HepG2 (cell line): ENCODE measurements around the gene OAS1. TPM values are rescaled to one million over a fixed set of nuclear protein-coding genes. Genes with fewer than 3 reads are reported as not detected.
A peak's percentile ranks its signal among the peaks of the same experiment; 100 is the strongest.

Experiments used
- ATAC-seq: fragments of 200-7000 bp; cut with Tn5 transposase; 3 replicates; pipeline ENCODE4 v1.9.1; 2020; ENCODE audit warnings: mild to moderate bottlenecking, moderate library complexity
- BruUV-seq: library from RNA; stranded (reverse); fragments of 400-500 nt; replicated peaks from 2 replicates; lab custom pipeline; 2021; lab: Mats Ljungman, UMichigan
- CTCF ChIA-PET: fragments of 300-600 bp; formaldehyde crosslinking; extraction: SDS; loops from one replicate; lab custom pipeline; 2021; ENCODE audit warnings: low total read pairs, inconsistent platforms, low intra/inter-chr PET ratio; lab: Yijun Ruan, JAX
- POLR2A ChIA-PET: fragments of 350-600 bp; sonication (Branson Sonifier 250); formaldehyde crosslinking; loops from one replicate; lab custom pipeline; 2020; ENCODE audit warnings: antibody characterized with exemption, inconsistent platforms; lab: Yijun Ruan, JAX
- DNase-seq: peaks from one replicate; pipeline ENCODE4 v3.0.0-alpha.2; 2015; ENCODE audit warnings: low spot score
- FAIRE-seq: peaks from 3 replicates; lab custom pipeline; 2011; peaks lifted over from hg19 to GRCh38; lab: Jason Lieb, UNC
- H2AFZ ChIP-seq: one replicate; pipeline ENCODE4 v1.6.1; 2011; ENCODE audit warnings: low read length, inconsistent platforms
- H3K27ac ChIP-seq: fragments of 300-600 bp; 3 replicates; pipeline ENCODE4 v1.8.0; 2011; ENCODE audit warnings: mixed run types, mild to moderate bottlenecking, mixed read lengths, low read length, inconsistent platforms; ENCODE audit not compliant: insufficient read depth; ENCODE audit errors: extremely low read length
- H3K27me3 ChIP-seq, 2 experiments: fragments of 200-600 bp in 1 of 2; 2 replicates in 1 of 2; 3 replicates in 1 of 2; pipeline versions ENCODE4 v1.6.0 to v1.8.0; 2011; ENCODE audit warnings: low read length in 2 of 2, mild to moderate bottlenecking in 2 of 2, moderate library complexity in 2 of 2, inconsistent platforms in 1 of 2; ENCODE audit not compliant: insufficient read depth in 2 of 2, control insufficient read depth in 1 of 2
- H3K36me3 ChIP-seq, 2 experiments: fragments of 200-600 bp in 1 of 2; replicated peaks in 1 of 2; 2 replicates in 1 of 2; 3 replicates in 1 of 2; pipeline versions ENCODE4 v1.5.1 to v1.8.0; 2011; ENCODE audit warnings: low read length in 2 of 2, inconsistent platforms in 1 of 2; ENCODE audit not compliant: insufficient read depth in 2 of 2, control insufficient read depth in 1 of 2
- H3K4me1 ChIP-seq: 2 replicates; pipeline ENCODE4 v1.5.1; 2012; ENCODE audit warnings: low read length, inconsistent platforms; ENCODE audit not compliant: insufficient read depth
- H3K4me2 ChIP-seq: 2 replicates; pipeline ENCODE4 v1.6.0; 2011; ENCODE audit warnings: low read depth, low read length, inconsistent platforms
- H3K4me3 ChIP-seq, 3 experiments: fragments of 200-600 bp in 1 of 3; sonication (generic), shearing (Covaris generic) in 1 of 3; replicated peaks in 1 of 3; 2 replicates each; pipeline ENCODE4 v1.5.1; 2011 to 2016; ENCODE audit warnings: low read length in 3 of 3, inconsistent platforms in 2 of 3, low read depth in 2 of 3, mild to moderate bottlenecking in 2 of 3, control low read depth in 1 of 3, mixed read lengths in 1 of 3; ENCODE audit not compliant: insufficient read depth in 1 of 3
- H3K79me2 ChIP-seq: one replicate; pipeline ENCODE4 v1.6.1; 2011; ENCODE audit warnings: low read length, inconsistent platforms; ENCODE audit not compliant: insufficient read depth
- H3K9ac ChIP-seq: 2 replicates; pipeline ENCODE4 v1.6.0; 2011; ENCODE audit warnings: mild to moderate bottlenecking, low read depth, low read length, inconsistent platforms; ENCODE audit not compliant: insufficient read depth
- H3K9me3 ChIP-seq: 2 replicates; pipeline ENCODE4 v1.5.1; 2012; ENCODE audit warnings: mild to moderate bottlenecking, low read length
- H4K20me1 ChIP-seq: 2 replicates; pipeline ENCODE4 v1.6.0; 2011; ENCODE audit warnings: inconsistent platforms, mild to moderate bottlenecking, low read length, moderate library complexity; ENCODE audit not compliant: insufficient read depth
- CEBPG ChIP-seq: IDR thresholded peaks from 2 replicates; pipeline ENCODE4 v1.6.1; 2016
- CENPT ChIP-seq: sonication (generic); formaldehyde crosslinking; IDR thresholded peaks from 2 replicates; pipeline ENCODE4 v1.8.0; 2022; ENCODE audit warnings: low read depth, mild to moderate bottlenecking, moderate library complexity, missing genetic modification reagents
- DDIT3 ChIP-seq: sonication (generic); formaldehyde crosslinking; IDR thresholded peaks from 2 replicates; pipeline ENCODE4 v1.4.0; 2020; ENCODE audit warnings: mild to moderate bottlenecking, missing genetic modification reagents
- HMGA1 ChIP-seq: sonication (generic); formaldehyde crosslinking; conservative IDR thresholded peaks from 2 replicates; pipeline ENCODE4 v1.4.0; 2020; ENCODE audit warnings: missing genetic modification reagents
- HMGXB4 ChIP-seq, 2 experiments: sonication (generic) in 1 of 2; formaldehyde crosslinking in 1 of 2; IDR thresholded peaks; 2 replicates each; pipeline versions ENCODE4 v1.4.0 to v1.6.1; 2018 to 2020; ENCODE audit warnings: missing genetic modification reagents in 2 of 2, borderline replicate concordance in 1 of 2, low read depth in 1 of 2, mild to moderate bottlenecking in 1 of 2, missing biosample characterization in 1 of 2
- KLF16 ChIP-seq, 2 experiments: sonication (generic) in 1 of 2; formaldehyde crosslinking in 1 of 2; IDR thresholded peaks; 2 replicates each; pipeline versions ENCODE4 v1.6.1 to v1.8.0; 2016 to 2023; ENCODE audit warnings: missing genetic modification reagents in 2 of 2, missing compliant biosample characterization in 1 of 2
- MYC ChIP-seq: sonication (generic); formaldehyde crosslinking; IDR thresholded peaks from 2 replicates; pipeline ENCODE4 v1.9.0; 2021; ENCODE audit warnings: missing genetic modification reagents, borderline replicate concordance
- PHF20 ChIP-seq: sonication (generic); formaldehyde crosslinking; IDR thresholded peaks from 2 replicates; pipeline ENCODE4 v1.5.0; 2020; ENCODE audit warnings: mild to moderate bottlenecking, missing genetic modification reagents
- TBX3 ChIP-seq: fragments of 450-650 bp; IDR thresholded peaks from 2 replicates; pipeline ENCODE4 v1.6.1; 2017; ENCODE audit warnings: antibody characterized with exemption, mild to moderate bottlenecking, inconsistent platforms, borderline replicate concordance
- ZFP1 ChIP-seq: IDR thresholded peaks from 2 replicates; pipeline ENCODE4 v1.6.1; 2016
- ZNF24 ChIP-seq: fragments of 450-650 bp; IDR thresholded peaks from 2 replicates; pipeline ENCODE4 v1.6.1; 2017; ENCODE audit warnings: antibody characterized with exemption, mild to moderate bottlenecking
- ZNF605 ChIP-seq: sonication (generic); formaldehyde crosslinking; IDR thresholded peaks from 2 replicates; pipeline ENCODE4 v1.8.0; 2022; ENCODE audit warnings: mild to moderate bottlenecking, missing genetic modification reagents
- ZSCAN31 ChIP-seq: sonication (generic); formaldehyde crosslinking; IDR thresholded peaks from 2 replicates; pipeline ENCODE4 v1.5.0; 2020; ENCODE audit warnings: low read depth, mild to moderate bottlenecking, missing genetic modification reagents
- WGBS: methylation state at CpG from one replicate; pipeline ENCODE4 v1.1.6; 2017; ENCODE audit warnings: low lambda C conversion rate; 5-methylcytosine and 5-hydroxymethylcytosine counted together
- in situ Hi-C: cut with HindIII; loops from 2 replicates; pipeline ENCODE4 v1.10.0; 2017; ENCODE audit warnings: low pct_unique_long_range_greater_than_20kb; ENCODE audit not compliant: extremely low pct_ligation_motif_present
- intact Hi-C: fragments of 100-400 bp; cut with micrococcal nuclease; formaldehyde crosslinking; loops from one replicate; pipeline ENCODE4 v1.10.0; 2022; ENCODE audit not compliant: unreplicated experiment
- polyA plus RNA-seq, 8 experiments: library from polyadenylated mRNA; depleted of rRNA in 3 of 8; stranded (reverse) in 7 of 8; unstranded in 1 of 8; fragments of >200 nt; fragmentation: Illumina TruSeq in 4 of 8; extraction: Trizol in 4 of 8; gene quantifications; 2 replicates each; pipeline versions ENCODE4 v1.2.1 to v1.2.3, GENCODE V29; 2011 to 2016; ENCODE audit warnings: low read depth in 4 of 8, missing spikeins in 1 of 8, mixed read lengths in 1 of 8; ENCODE audit not compliant: insufficient read depth in 1 of 8
- total RNA-seq, 5 experiments: library from RNA; depleted of rRNA; stranded (reverse); fragments of >200 nt; fragmentation: Illumina TruSeq; extraction: Trizol; gene quantifications; 2 replicates each; pipeline ENCODE4 v1.2.3, GENCODE V29; 2016; ENCODE audit warnings: low read depth in 1 of 5
- TF ChIP-seq, protein P1 (sequence below): sonication (generic); formaldehyde crosslinking; IDR thresholded peaks from 2 replicates; pipeline ENCODE4 v1.4.0; 2020; ENCODE audit warnings: missing genetic modification reagents
- TF ChIP-seq, protein P2 (sequence below): sonication (generic); formaldehyde crosslinking; IDR thresholded peaks from 2 replicates; pipeline ENCODE4 v1.4.0; 2020; ENCODE audit warnings: mild to moderate bottlenecking, missing genetic modification reagents, borderline replicate concordance

The OAS1 gene
- total and polyA plus RNA-seq, 2 of the 13 experiments (the other 11 are each of a cell fraction or from before 2014, with no cell fraction given) = 6.5 to 10.6 TPM

- TF ChIP-seq, protein P1, sequence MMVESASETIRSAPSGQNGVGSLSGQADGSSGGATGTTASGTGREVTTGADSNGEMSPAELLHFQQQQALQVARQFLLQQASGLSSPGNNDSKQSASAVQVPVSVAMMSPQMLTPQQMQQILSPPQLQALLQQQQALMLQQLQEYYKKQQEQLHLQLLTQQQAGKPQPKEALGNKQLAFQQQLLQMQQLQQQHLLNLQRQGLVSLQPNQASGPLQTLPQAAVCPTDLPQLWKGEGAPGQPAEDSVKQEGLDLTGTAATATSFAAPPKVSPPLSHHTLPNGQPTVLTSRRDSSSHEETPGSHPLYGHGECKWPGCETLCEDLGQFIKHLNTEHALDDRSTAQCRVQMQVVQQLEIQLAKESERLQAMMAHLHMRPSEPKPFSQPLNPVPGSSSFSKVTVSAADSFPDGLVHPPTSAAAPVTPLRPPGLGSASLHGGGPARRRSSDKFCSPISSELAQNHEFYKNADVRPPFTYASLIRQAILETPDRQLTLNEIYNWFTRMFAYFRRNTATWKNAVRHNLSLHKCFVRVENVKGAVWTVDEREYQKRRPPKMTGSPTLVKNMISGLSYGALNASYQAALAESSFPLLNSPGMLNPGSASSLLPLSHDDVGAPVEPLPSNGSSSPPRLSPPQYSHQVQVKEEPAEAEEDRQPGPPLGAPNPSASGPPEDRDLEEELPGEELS (CRISPR knock-in tag) = peak; percentile 38; the same call in 1 of the 2 replicates
- 0 out of 2 replicates have a peak, but pooled peaks have one; percentile 29 for TF ChIP-seq ZFP1
- no peak for TF ChIP-seq ZNF605 (CRISPR knock-in tag)
- TF ChIP-seq PHF20 (CRISPR knock-in tag) = peak; percentile 88
Measured at GRCh38 chr12:112937741-112938719, 31.3 kb downstream of the OAS1 start, which contains the start of gene OAS3 (continued).

DNA sequence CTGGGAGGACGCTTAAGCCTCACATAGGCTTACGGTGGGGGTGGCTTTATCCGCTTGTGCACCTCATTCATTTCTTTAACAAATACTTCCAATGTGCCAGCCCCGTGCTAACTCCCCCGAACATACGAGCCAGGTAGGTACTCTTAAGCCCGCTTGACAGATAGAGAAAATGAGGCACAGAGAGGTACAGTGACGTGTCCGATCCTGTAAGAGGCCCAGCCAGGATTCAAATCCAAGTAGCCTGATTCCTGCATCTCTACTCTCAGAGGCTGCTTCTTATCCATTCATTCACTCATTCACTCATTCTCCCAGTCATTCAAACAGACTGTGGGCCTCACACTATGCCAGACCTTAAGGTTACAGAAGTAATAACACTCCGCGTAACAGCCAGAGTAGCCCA, 32.0 kb downstream of the OAS1 start:
- no peak for FAIRE-seq
- in situ Hi-C loops = no loop called here
- no peaks in the 10 kb centered on the region for H4K20me1 ChIP-seq
- H3K4me3 ChIP-seq = peak overlapping the region; percentile 76 to 86 (median 81)
- H3K27ac ChIP-seq = peak overlapping the region; percentile 49
- H3K27me3 ChIP-seq = no peaks in the 10 kb centered on the region; a peak in 1 of 5 replicates
- ChIA-PET POLR2A (interaction anchor here (1.4 to 2.1 kb wide), 3 partner anchors 13 to 32 kb away, joined by 3 to 19 read pairs (median 13); partner anchors contain the start of gene OAS1), CTCF (no interaction called here)
- peak overlapping the region; percentile 69 for H3K9ac ChIP-seq
- peaks cover 28% of the 10 kb centered on the region for H3K4me1 ChIP-seq
- intact Hi-C loops = loop anchor here (2.0 kb wide), 1 partner anchor 38 kb away; no protein-coding TSS in a partner anchor
- no peak for DNase-seq
- peak overlapping the region; percentile 93 for H2AFZ ChIP-seq
- 22% methylated on average over 10 of the region's 11 CpGs for WGBS
- peak overlapping the region; percentile 93 for H3K4me2 ChIP-seq
- no peaks in the 10 kb centered on the region; a peak in 1 of 5 replicates for H3K36me3 ChIP-seq
- no peaks in the 10 kb centered on the region for H3K79me2 ChIP-seq
- no peak; the same call in 2 of the 3 replicates for ATAC-seq
- H3K9me3 ChIP-seq = no peaks in the 10 kb centered on the region
- BruUV-seq = no TSS peak
- TF ChIP-seq CENPT (no peak), MYC (CRISPR knock-in tag) (no peak), ZNF24 (peak; percentile 36; the same call in 1 of the 2 replicates), HMGA1 (CRISPR knock-in tag) (no peak), DDIT3 (CRISPR knock-in tag) (no peak), TBX3 (no peak), KLF16 (CRISPR knock-in tag; IDR thresholded peaks at IDR 0.05) (no peak), ZSCAN31 (CRISPR knock-in tag) (no peak), CEBPG (no peak), HMGXB4 (CRISPR knock-in tag; IDR thresholded peaks at IDR 0.05; ENCODE audit: borderline replicate concordance in 1 of 2, low read depth in 1 of 2) (0 out of 4 replicates have a peak, but pooled peaks of 1 of the 2 experiments have one; percentile 0)
- TF ChIP-seq, protein P2, sequence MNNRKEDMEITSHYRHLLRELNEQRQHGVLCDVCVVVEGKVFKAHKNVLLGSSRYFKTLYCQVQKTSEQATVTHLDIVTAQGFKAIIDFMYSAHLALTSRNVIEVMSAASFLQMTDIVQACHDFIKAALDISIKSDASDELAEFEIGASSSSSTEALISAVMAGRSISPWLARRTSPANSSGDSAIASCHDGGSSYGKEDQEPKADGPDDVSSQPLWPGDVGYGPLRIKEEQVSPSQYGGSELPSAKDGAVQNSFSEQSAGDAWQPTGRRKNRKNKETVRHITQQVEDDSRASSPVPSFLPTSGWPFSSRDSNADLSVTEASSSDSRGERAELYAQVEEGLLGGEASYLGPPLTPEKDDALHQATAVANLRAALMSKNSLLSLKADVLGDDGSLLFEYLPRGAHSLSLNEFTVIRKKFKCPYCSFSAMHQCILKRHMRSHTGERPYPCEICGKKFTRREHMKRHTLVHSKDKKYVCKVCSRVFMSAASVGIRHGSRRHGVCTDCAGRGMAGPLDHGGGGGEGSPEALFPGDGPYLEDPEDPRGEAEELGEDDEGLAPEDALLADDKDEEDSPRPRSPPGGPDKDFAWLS (CRISPR knock-in tag) = no peak
